Measurements from ENCODE around the gene KLRD1. TPM values are rescaled to one million over a fixed set of nuclear protein-coding genes. Genes with fewer than 3 reads are reported as not detected.
"Not testable (repeated sequence)": the region's sequence is repeated elsewhere in the genome, so short reads cannot be mapped to it uniquely, and the experiment has no call there.

Gene KLRD1
- total RNA-seq, 1 donor from 2014 or later: 0.53 TPM

DNA sequence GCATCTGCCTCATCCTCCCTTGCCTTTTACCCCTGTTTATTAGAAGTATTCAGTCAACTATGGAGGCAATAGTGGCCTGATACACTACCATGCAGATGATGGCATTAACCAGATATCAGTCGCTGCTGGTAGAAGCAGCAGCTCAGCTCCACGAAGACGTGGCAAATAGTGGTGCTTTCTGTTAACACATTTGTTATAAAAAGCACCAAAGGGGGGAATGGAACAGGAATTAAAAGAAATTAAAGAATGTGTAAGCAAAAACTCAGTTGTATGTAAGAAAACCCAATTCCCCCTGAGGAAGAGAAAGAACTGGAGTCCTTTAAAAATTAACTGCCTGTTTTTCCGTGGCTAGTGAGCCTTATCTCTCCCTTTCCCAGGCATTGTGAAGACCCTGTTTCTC lies 60.0 kb downstream of the KLRD1 start:
- DNase-seq (ENCODE audit: low spot score); ATAC-seq: not testable (repeated sequence)

DNA sequence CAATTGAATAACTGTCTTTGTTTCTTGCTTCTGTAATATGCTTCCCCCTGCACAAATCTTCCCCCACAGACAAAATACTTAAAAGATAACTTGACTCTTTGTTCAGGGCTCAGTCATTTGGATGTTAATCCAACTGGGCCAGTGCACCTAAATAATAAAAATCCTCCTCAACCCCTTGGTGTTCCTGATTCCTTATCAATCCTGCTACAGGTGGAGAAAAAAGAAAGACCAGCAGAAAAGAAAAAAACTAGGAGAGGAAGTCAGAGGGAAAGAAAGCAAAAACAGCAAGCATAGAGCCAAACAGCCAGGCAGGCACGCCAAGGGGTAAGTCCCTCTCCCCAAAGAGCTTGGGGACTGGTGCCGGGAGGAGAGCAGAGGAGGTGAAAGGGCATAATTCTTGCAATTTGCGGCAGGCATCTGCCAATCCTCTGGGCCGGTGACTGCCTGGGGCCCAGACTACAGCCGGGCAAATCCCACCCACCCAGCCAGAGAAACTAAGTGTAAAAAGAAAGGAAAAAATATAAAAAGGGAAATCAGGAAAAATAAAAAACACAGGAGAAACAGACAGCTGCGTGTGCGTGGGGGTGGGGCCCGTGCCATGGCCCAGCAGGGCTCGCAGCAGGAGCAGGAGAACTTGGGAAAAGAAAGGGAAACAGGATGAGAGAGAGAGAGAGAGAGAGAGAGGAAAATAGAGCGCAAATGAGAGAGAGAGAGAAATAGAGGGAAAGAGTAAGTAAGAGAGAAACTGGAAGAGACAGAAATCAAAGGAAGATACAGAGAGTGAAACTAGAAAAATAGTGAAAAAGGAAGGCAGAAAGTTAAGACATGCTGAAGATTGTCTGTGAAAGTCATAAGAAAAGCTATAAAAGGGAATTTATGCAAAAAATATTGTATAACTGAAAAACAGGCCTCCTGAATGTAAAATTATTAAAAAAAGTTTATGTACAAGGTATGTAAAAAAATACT lies 60.8 kb downstream of the KLRD1 start:
- DNase-seq (ENCODE audit: low spot score): no peak
- no peak for ATAC-seq

DNA sequence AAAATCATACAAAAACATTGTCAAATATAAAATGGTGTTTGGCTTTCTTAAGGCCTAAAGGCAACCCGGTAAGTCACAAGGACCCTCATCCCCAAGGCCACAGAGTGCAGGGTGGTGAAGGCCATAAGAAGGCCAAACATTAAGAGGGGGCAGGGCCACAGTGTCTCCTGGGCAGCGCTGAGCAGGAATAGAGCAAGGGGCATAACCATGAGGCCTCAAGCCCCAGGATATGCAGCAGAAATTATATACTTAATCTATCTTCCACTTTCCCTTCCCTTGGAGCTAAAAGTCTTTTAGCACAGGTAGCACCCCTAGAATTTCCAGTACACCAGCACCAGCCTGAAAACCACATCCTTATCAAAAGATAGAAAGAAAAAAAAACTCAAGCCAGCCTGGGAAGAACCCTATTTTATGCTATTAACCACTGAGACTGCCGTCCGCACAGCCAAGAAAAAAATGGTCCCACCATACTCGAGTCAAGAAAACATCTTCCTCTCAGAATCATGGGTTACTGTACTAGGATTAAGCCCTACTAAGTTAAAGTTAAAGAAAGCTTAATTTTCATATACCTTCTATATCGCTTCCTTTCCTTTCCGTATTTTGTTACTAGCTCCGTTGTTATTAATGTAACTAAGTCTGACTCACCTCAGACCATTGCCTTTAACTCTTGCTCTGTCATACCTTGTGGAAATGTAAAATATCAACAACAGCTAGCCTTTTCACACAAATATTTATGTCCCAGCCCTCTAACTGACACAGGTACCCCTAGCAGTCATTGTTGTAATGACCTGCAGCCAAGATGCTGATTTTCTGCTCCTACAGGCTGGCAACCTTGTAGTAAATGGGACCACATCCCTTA lies 62.1 kb downstream of the KLRD1 start:
- no peak for ATAC-seq
- DNase-seq (ENCODE audit: low spot score): no peak

DNA sequence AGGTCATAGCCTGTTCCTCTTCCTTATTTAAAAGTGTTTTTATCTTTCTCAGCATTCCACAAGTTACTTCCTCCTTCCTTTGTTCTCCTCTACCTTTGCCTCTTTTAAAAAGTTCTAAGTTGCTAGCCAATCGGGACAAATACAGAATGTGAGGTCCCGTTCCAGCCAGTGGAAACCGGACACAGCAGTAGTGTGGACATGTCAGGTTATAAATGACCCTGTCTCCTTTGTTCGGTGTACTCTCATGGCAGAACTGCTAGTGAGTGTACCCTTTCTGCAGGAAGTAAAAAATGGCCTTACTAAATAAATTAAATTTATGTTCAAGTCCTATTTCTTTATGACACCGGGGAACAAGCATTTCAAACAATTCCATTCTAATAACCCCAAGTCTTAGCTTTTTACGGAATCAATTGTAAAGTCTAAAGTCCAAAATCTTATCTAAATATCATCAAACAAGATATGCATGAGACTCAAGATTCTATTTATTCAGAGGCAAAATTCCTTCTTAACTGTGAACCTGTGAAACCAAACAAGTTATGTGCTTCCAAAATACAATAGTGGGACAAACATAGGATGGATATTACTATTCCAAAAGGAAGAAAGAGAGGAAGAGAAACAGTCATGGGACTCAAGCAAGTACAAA lies 64.3 kb downstream of the KLRD1 start:
- DNase-seq (ENCODE audit: low spot score); ATAC-seq: not testable (repeated sequence)

DNA sequence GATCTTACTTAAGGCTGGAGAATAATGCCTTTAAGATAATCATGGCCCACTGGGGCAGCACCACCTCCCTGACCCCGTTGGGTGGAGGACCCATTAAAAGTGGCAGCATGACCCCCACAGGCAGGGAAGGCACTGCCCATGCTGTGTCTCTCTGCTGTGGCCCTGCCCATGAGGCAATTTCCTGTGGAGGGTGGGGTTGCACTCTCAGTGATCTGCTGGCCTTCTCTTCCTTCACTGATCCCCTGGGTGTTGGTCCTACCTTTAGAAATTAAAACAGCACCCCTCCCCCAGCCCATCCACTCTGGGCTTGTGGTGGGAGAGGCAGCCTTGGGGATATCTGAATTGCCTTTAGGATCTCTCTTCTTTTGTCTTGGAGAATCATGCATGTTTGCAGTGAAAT lies 64.9 kb downstream of the KLRD1 start:
- ATAC-seq (no peak), DNase-seq (ENCODE audit: low spot score) (no peak)

DNA sequence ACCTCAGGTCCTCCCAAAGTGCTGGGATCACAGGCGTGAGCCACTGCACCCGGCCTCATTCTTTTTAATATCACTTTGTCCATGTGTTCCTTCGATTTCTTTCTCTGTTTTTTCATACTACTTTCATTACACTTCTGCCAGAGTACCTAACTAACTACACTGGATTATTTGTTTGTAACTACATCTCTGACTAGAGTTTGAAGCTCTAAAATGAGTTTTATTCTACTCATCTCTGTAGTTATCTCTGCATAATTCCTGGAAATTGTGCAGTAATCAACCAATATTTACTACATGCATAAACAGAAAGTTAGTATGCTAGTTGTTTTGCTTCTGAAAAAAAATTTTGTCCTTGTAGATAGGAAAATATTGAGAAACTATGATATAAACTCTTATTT lies 67.0 kb downstream of the KLRD1 start:
- no peak for DNase-seq (ENCODE audit: low spot score)

DNA sequence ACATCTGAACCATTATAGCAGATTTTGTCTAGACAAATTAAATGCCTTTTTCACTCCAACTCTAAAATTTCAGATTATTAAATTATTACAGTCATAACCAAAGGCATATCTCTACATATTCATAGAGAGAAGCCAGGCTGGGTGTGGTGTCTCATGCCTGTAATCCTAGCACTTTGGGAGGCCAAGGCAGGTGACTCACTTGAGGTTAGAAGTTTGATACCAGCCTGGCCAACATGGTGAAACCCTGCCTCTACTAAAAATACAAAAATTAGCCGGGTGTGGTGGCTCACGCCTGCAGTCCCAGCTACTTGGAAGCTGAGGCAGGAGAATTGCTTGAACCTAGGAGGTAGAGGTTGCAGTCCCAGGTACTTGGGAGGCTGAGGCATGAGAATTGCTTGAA lies 71.1 kb downstream of the KLRD1 start:
- DNase-seq (ENCODE audit: low spot score); ATAC-seq: not testable (repeated sequence)

More for the DNA sequence above, 67.0 kb downstream of the KLRD1 start:
- no peak for ATAC-seq

Other genes starting within 250 kb of the KLRD1 start
- 0.70 TPM for gene CLEC1A, start 208.9 kb upstream of the KLRD1 start, total RNA-seq
- 1.2 TPM for gene CLEC7A, start 177.7 kb upstream of the KLRD1 start, total RNA-seq
- gene OLR1, start 135.7 kb upstream of the KLRD1 start, total RNA-seq: 0.50 TPM
- not detected for gene TMEM52B, start 128.8 kb upstream of the KLRD1 start, total RNA-seq
- gene GABARAPL1, start 95.0 kb upstream of the KLRD1 start, total RNA-seq: 92.9 TPM
- gene KLRK1, start 82.2 kb downstream of the KLRD1 start, total RNA-seq: 0.55 TPM
- not detected for gene KLRC4, start 101.9 kb downstream of the KLRD1 start, total RNA-seq
- not detected for gene KLRC3, start 112.7 kb downstream of the KLRD1 start, total RNA-seq
- gene KLRC2, start 128.1 kb downstream of the KLRD1 start, total RNA-seq: not detected
- gene KLRC1, start 145.5 kb downstream of the KLRD1 start, total RNA-seq: not detected
- gene EIF2S3B, start 198.0 kb downstream of the KLRD1 start, total RNA-seq: 0.20 TPM

Measured in left lobe of liver (tissue), 2 donors.